ENCODE data around the gene SDK2.

The SDK2 gene

GRCh38 chr17:73533781-73534180 lies 110.5 kb downstream of the SDK2 start:
- Histone ChIP-seq H3K4me1 (ENCODE audit: control insufficient read depth, low read length) (no peaks in the 10 kb centered on the region), H3K9me2 (replicated peaks; ENCODE audit: control insufficient read depth, low read length) (no peaks in the 10 kb centered on the region), H3F3A (ENCODE audit: control insufficient read depth, insufficient read depth) (no peaks in the 10 kb centered on the region), H3K27me3 (ENCODE audit: control insufficient read depth, low read length) (peaks cover 15% of the 10 kb centered on the region), H3K36me3 (ENCODE audit: control insufficient read depth, low read length) (no peaks in the 10 kb centered on the region), H3K4me3 (ENCODE audit: low read length) (no peak overlapping the region), H3K79me2 (ENCODE audit: control insufficient read depth, low read length) (no peaks in the 10 kb centered on the region), H3K4me2 (ENCODE audit: low read length) (no peak overlapping the region), H4K20me1 (ENCODE audit: control insufficient read depth, insufficient read depth, low read depth, low read length) (no peaks in the 10 kb centered on the region), H3K9me3 (ENCODE audit: control insufficient read depth, insufficient read depth, low read length) (no peaks in the 10 kb centered on the region), H3K27ac (ENCODE audit: low read depth, low read length) (no peak overlapping the region)
- TF ChIP-seq EZH2phosphoT487 (IDR thresholded peaks at IDR 0.05; ENCODE audit: borderline replicate concordance, low read length) = no peak
- TF ChIP-seq CTCF (IDR thresholded peaks at IDR 0.05; ENCODE audit: low read depth, low read length, poor library complexity, severe bottlenecking) = no peak

GRCh38 chr17:73533127-73533526 lies 111.1 kb downstream of the SDK2 start:
- H3K4me3 ChIP-seq (ENCODE audit: low read length) = no peak overlapping the region
- no peak overlapping the region for H3K4me2 ChIP-seq (ENCODE audit: low read length)
- H4K20me1 ChIP-seq (ENCODE audit: control insufficient read depth, insufficient read depth, low read depth, low read length) = no peaks in the 10 kb centered on the region
- H3K9me2 ChIP-seq (replicated peaks; ENCODE audit: control insufficient read depth, low read length) = no peaks in the 10 kb centered on the region
- peaks cover 15% of the 10 kb centered on the region for H3K27me3 ChIP-seq (ENCODE audit: control insufficient read depth, low read length)
- H3K27ac ChIP-seq (ENCODE audit: low read depth, low read length) = no peak overlapping the region
- TF ChIP-seq EZH2phosphoT487 (IDR thresholded peaks at IDR 0.05; ENCODE audit: borderline replicate concordance, low read length) = no peak
- TF ChIP-seq CTCF (IDR thresholded peaks at IDR 0.05; ENCODE audit: low read depth, low read length, poor library complexity, severe bottlenecking) = no peak
- no peaks in the 10 kb centered on the region for H3F3A ChIP-seq (ENCODE audit: control insufficient read depth, insufficient read depth)
- H3K79me2 ChIP-seq (ENCODE audit: control insufficient read depth, low read length) = no peaks in the 10 kb centered on the region
- H3K9me3 ChIP-seq (ENCODE audit: control insufficient read depth, insufficient read depth, low read length) = no peaks in the 10 kb centered on the region
- no peaks in the 10 kb centered on the region for H3K4me1 ChIP-seq (ENCODE audit: control insufficient read depth, low read length)
- H3K36me3 ChIP-seq (ENCODE audit: control insufficient read depth, low read length) = no peaks in the 10 kb centered on the region

- H3K27me3 ChIP-seq (ENCODE audit: control insufficient read depth, low read length) = peaks cover 15% of the 10 kb centered on the region
- H3K4me2 ChIP-seq (ENCODE audit: low read length) = no peak overlapping the region
- H3K36me3 ChIP-seq (ENCODE audit: control insufficient read depth, low read length) = no peaks in the 10 kb centered on the region
- no peaks in the 10 kb centered on the region for H3K4me1 ChIP-seq (ENCODE audit: control insufficient read depth, low read length)
- no peaks in the 10 kb centered on the region for H3K79me2 ChIP-seq (ENCODE audit: control insufficient read depth, low read length)
- TF ChIP-seq CTCF (IDR thresholded peaks at IDR 0.05; ENCODE audit: low read depth, low read length, poor library complexity, severe bottlenecking) (no peak), EZH2phosphoT487 (IDR thresholded peaks at IDR 0.05; ENCODE audit: borderline replicate concordance, low read length) (no peak)
- H3K9me2 ChIP-seq (replicated peaks; ENCODE audit: control insufficient read depth, low read length) = no peaks in the 10 kb centered on the region
- H3K9me3 ChIP-seq (ENCODE audit: control insufficient read depth, insufficient read depth, low read length) = no peaks in the 10 kb centered on the region
- no peaks in the 10 kb centered on the region for H3F3A ChIP-seq (ENCODE audit: control insufficient read depth, insufficient read depth)
- H3K4me3 ChIP-seq (ENCODE audit: low read length) = no peak overlapping the region
- no peak overlapping the region for H3K27ac ChIP-seq (ENCODE audit: low read depth, low read length)
- no peaks in the 10 kb centered on the region for H4K20me1 ChIP-seq (ENCODE audit: control insufficient read depth, insufficient read depth, low read depth, low read length)
These were observed 111.8 kb downstream of the SDK2 start for GRCh38 chr17:73532421-73532901.

Measured in DOHH2 (cell line).